ENCODE results near the gene LENEP. TPM values are rescaled to one million over a fixed set of nuclear protein-coding genes. Genes with fewer than 3 reads are reported as not detected.

Gene LENEP
- total RNA-seq, 2 experiments from 2014 or later: not detected

- no peaks in the 10 kb centered on the region for H3K9me3 Mint-ChIP-seq
- H3K27ac Mint-ChIP-seq: no peak overlapping the region
- Histone ChIP-seq H3K36me3 (ENCODE audit: insufficient read depth, low read length) (no peaks in the 10 kb centered on the region), H3K27me3 (ENCODE audit: control insufficient read depth in 1 of 2, insufficient read depth in 2 of 2, low read length in 2 of 2) (no peaks in the 10 kb centered on the region), H3K27ac (ENCODE audit: low read depth in 1 of 2, low read length in 2 of 2) (no peak overlapping the region), H3K4me1 (ENCODE audit: insufficient read depth, low read length) (peaks cover 13% of the 10 kb centered on the region), H3K9me3 (ENCODE audit: control insufficient read depth in 1 of 2, insufficient read depth in 1 of 2, low read length in 2 of 2) (no peaks in the 10 kb centered on the region), H3K4me3 (ENCODE audit: low read length) (no peak overlapping the region)
- H3K36me3 Mint-ChIP-seq (ENCODE audit: low read depth): no peaks in the 10 kb centered on the region
- H3K4me1 Mint-ChIP-seq (ENCODE audit: low read depth): peaks cover 23% of the 10 kb centered on the region
- DNase-seq: no peak
- ATAC-seq (ENCODE audit: poor library complexity): no peak
- TF ChIP-seq CTCF (IDR thresholded peaks at IDR 0.05): no peak
- intact Hi-C loops (cut with DNase I, micrococcal nuclease): loop anchor here in 1 of 2 experiments (10.0 kb wide), 1 partner anchor 360 kb away; no protein-coding TSS in a partner anchor
- H3K4me3 Mint-ChIP-seq: no peak overlapping the region
- CTCF ChIA-PET: no interaction called here
- POLR2A ChIA-PET: no interaction called here
- no peaks in the 10 kb centered on the region for H3K27me3 Mint-ChIP-seq
These were observed 30.9 kb downstream of the LENEP start for GRCh38 chr1:155024315-155024714.

- H3K36me3 ChIP-seq (ENCODE audit: insufficient read depth, low read length): no peaks in the 10 kb centered on the region
- H3K4me3 ChIP-seq (ENCODE audit: low read length): no peak overlapping the region
- no peak overlapping the region for H3K27ac Mint-ChIP-seq
- no peaks in the 10 kb centered on the region for H3K27me3 Mint-ChIP-seq
- no peak overlapping the region for H3K27ac ChIP-seq (ENCODE audit: low read depth in 1 of 2, low read length in 2 of 2)
- no peaks in the 10 kb centered on the region for H3K36me3 Mint-ChIP-seq (ENCODE audit: low read depth)
- TF ChIP-seq CTCF (IDR thresholded peaks at IDR 0.05): no peak
- no peak overlapping the region for H3K4me3 Mint-ChIP-seq
- no peaks in the 10 kb centered on the region for H3K27me3 ChIP-seq (ENCODE audit: control insufficient read depth in 1 of 2, insufficient read depth in 2 of 2, low read length in 2 of 2)
- CTCF ChIA-PET: no interaction called here
- no peak for ATAC-seq (ENCODE audit: poor library complexity)
- intact Hi-C loops (cut with DNase I, micrococcal nuclease): loop anchor here in 1 of 2 experiments (10.0 kb wide), 1 partner anchor 361 kb away; no protein-coding TSS in a partner anchor
- H3K4me1 ChIP-seq (ENCODE audit: insufficient read depth, low read length): peaks cover 6% of the 10 kb centered on the region
- H3K4me1 Mint-ChIP-seq (ENCODE audit: low read depth): peaks cover 14% of the 10 kb centered on the region
- H3K9me3 Mint-ChIP-seq: no peaks in the 10 kb centered on the region
- POLR2A ChIA-PET: no interaction called here
- H3K9me3 ChIP-seq (ENCODE audit: control insufficient read depth in 1 of 2, insufficient read depth in 1 of 2, low read length in 2 of 2): no peaks in the 10 kb centered on the region
- no peak for DNase-seq
These were observed 32.8 kb downstream of the LENEP start for GRCh38 chr1:155026154-155026553.

- ATAC-seq (ENCODE audit: poor library complexity) (no peak), DNase-seq (no peak)
- peaks cover 6% of the 10 kb centered on the region for H3K4me1 ChIP-seq (ENCODE audit: insufficient read depth, low read length)
- no peak for TF ChIP-seq CTCF (IDR thresholded peaks at IDR 0.05)
- H3K4me3 ChIP-seq (ENCODE audit: low read length): no peak overlapping the region
- no peaks in the 10 kb centered on the region for H3K27me3 ChIP-seq (ENCODE audit: control insufficient read depth in 1 of 2, insufficient read depth in 2 of 2, low read length in 2 of 2)
- no peaks in the 10 kb centered on the region for H3K9me3 ChIP-seq (ENCODE audit: control insufficient read depth in 1 of 2, insufficient read depth in 1 of 2, low read length in 2 of 2)
- POLR2A ChIA-PET: no interaction called here
- H3K4me1 Mint-ChIP-seq (ENCODE audit: low read depth): peaks cover 9% of the 10 kb centered on the region
- no peaks in the 10 kb centered on the region for H3K36me3 Mint-ChIP-seq (ENCODE audit: low read depth)
- H3K4me3 Mint-ChIP-seq: no peak overlapping the region
- no peaks in the 10 kb centered on the region for H3K9me3 Mint-ChIP-seq
- intact Hi-C loops (cut with DNase I, micrococcal nuclease): loop anchor here in 1 of 2 experiments (10.0 kb wide), 1 partner anchor 362 kb away; no protein-coding TSS in a partner anchor
- no peaks in the 10 kb centered on the region for H3K27me3 Mint-ChIP-seq
- no peak overlapping the region for H3K27ac ChIP-seq (ENCODE audit: low read depth in 1 of 2, low read length in 2 of 2)
- CTCF ChIA-PET: no interaction called here
- H3K27ac Mint-ChIP-seq: no peak overlapping the region
- H3K36me3 ChIP-seq (ENCODE audit: insufficient read depth, low read length): no peaks in the 10 kb centered on the region
These were observed 33.2 kb downstream of the LENEP start for GRCh38 chr1:155026588-155026987.

Data from CD4-positive, alpha-beta T cell (primary cell).